Measurements from ENCODE around the gene MYH14.

DNA sequence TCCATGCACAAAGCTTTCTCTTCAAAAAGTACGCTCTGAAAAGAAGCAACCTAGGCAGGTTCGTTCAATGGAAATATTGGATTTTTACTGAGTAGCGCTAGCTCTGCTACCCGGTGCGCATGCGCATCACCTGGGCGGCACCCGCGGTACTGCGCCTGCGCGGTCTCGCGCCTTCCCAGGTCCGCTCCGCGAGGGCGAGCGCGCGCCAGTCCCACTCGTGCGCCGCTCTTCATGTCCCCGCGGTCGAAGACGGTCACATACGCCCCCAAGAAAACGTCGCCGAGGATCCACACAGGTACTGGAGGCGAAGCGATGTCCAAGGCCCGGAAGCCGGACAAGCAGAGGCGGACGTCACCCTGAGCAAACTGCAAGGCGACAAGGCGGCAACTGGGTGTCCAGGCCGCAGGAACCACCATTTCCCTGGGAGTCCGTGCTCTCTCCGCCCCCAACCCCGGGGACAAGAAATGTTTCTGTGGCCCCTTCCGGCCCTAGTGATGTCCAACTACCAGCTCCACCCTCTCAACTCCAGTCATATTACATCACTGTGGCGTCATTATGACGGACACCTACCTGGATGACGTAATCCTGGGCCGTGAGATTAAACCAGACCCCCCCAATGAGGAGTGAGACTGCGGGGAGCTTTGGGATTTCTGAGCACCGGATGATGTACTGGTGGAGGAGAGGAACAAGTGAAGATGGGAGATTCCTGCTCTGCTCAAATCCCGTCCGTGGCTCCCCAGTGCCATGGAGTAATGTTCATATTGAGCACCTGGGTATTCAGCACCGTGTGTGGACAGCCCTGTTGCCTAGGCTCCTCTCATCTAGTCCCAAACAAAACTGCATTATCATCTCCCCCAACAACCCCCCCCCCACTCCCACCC lies 130.6 kb downstream of the MYH14 start:
- TF ChIP-seq, protein P1, sequence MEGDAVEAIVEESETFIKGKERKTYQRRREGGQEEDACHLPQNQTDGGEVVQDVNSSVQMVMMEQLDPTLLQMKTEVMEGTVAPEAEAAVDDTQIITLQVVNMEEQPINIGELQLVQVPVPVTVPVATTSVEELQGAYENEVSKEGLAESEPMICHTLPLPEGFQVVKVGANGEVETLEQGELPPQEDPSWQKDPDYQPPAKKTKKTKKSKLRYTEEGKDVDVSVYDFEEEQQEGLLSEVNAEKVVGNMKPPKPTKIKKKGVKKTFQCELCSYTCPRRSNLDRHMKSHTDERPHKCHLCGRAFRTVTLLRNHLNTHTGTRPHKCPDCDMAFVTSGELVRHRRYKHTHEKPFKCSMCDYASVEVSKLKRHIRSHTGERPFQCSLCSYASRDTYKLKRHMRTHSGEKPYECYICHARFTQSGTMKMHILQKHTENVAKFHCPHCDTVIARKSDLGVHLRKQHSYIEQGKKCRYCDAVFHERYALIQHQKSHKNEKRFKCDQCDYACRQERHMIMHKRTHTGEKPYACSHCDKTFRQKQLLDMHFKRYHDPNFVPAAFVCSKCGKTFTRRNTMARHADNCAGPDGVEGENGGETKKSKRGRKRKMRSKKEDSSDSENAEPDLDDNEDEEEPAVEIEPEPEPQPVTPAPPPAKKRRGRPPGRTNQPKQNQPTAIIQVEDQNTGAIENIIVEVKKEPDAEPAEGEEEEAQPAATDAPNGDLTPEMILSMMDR (optimal IDR thresholded peaks at IDR 0.05 in 1 of 3, IDR thresholded peaks at IDR 0.05 in 1 of 3, conservative IDR thresholded peaks at IDR 0.05 in 1 of 3; ENCODE audit: extremely low read depth in 1 of 3, insufficient read depth in 2 of 3, low read length in 3 of 3): no peak
- TF ChIP-seq EZH2 (IDR thresholded peaks at IDR 0.05; ENCODE audit: low read length): no peak
